GM06990 (cell line): ENCODE data around the gene FKBP5.

Source experiments
- DNase-seq: peaks from one replicate; pipeline ENCODE4 v3.0.0-alpha.2; 2011; ENCODE audit not compliant: insufficient read length; ENCODE audit errors: extremely low read depth
- H3K27me3 ChIP-seq: replicated peaks from 2 replicates; pipeline ENCODE4 v1.6.0; 2011; ENCODE audit warnings: low read length; ENCODE audit not compliant: control insufficient read depth, insufficient read depth
- H3K36me3 ChIP-seq: 2 replicates; pipeline ENCODE4 v1.5.1; 2011; ENCODE audit warnings: low read length; ENCODE audit not compliant: control insufficient read depth, insufficient read depth
- H3K4me3 ChIP-seq: replicated peaks from 2 replicates; pipeline ENCODE4 v1.5.1; 2011; ENCODE audit warnings: low read depth, mild to moderate bottlenecking, control low read depth, low read length
- CTCF ChIP-seq: IDR thresholded peaks from 2 replicates; pipeline ENCODE4 v1.5.1; 2011; ENCODE audit warnings: low read length, control low read depth, mild to moderate bottlenecking, inconsistent platforms; ENCODE audit not compliant: insufficient read depth, poor library complexity, severe bottlenecking

FKBP5 gene

DNA sequence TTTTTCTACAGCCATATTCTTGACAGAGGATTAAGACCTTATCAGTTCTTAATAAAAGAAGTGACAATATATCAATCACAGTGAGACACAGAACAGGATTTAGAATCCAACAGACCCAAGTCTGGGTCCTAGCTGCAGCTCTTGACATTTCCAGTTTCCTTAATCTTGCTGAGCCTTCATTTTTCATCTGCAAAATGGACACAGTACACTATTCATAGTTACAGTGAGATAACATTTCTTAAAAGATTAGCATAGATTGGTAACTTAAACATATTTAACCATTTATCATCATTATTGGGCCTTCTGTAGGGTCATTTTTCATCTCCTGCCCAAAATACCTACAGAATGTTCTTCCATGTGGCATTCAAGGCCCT is 45.6 kb downstream of the FKBP5 start:
- Histone ChIP-seq H3K4me3 (no peak overlapping the region), H3K36me3 (no peaks in the 10 kb centered on the region; the same call in 1 of the 2 replicates), H3K27me3 (no peaks in the 10 kb centered on the region)
- DNase-seq, result no peak
- no peak for TF ChIP-seq CTCF

GRCh38 chr6:35642471-35643161 is 46.1 kb downstream of the FKBP5 start:
- TF ChIP-seq CTCF, result no peak
- DNase-seq, result no peak
- no peak overlapping the region for H3K4me3 ChIP-seq
- H3K36me3 ChIP-seq, result no peaks in the 10 kb centered on the region; the same call in 1 of the 2 replicates
- no peaks in the 10 kb centered on the region for H3K27me3 ChIP-seq

- Histone ChIP-seq H3K36me3 (peaks cover under 1% of the 10 kb centered on the region; the same call in 1 of the 2 replicates), H3K4me3 (no peak overlapping the region), H3K27me3 (no peaks in the 10 kb centered on the region)
- DNase-seq, result no peak
- no peak for TF ChIP-seq CTCF
Observed at GRCh38 chr6:35640017-35640664, 48.6 kb downstream of the FKBP5 start.

- H3K36me3 ChIP-seq, result peaks cover 1% of the 10 kb centered on the region; the same call in 1 of the 2 replicates
Observed at GRCh38 chr6:35638679-35639078, 50.0 kb downstream of the FKBP5 start.

DNA sequence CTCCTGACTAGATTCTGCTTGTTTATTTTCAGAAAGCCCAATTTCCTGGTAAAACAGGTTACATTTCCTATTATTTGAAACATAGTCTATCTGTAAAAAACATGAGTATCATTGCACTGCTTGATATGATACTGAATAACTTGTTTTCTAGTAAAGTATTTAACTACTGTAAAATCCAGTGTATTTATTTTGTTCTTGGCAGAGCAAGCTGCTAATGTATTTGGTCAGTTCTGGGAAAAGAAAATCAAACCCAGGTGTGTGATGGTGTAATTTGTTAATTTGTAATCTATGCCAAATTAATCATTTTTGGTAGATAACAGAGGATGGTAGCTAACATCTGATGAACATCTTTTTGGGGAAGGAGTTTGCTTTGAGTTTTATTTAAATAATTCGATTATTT is 50.8 kb downstream of the FKBP5 start:
- TF ChIP-seq CTCF, result no peak
- Histone ChIP-seq H3K36me3 (peaks cover 1% of the 10 kb centered on the region; the same call in 1 of the 2 replicates), H3K27me3 (no peaks in the 10 kb centered on the region), H3K4me3 (no peak overlapping the region)
- DNase-seq, result no peak

More at GRCh38 chr6:35638679-35639078, 50.0 kb downstream of the FKBP5 start:
- Histone ChIP-seq H3K27me3 (no peaks in the 10 kb centered on the region), H3K4me3 (no peak overlapping the region)
- no peak for TF ChIP-seq CTCF
- DNase-seq, result no peak
